Skin of body (tissue), 2 donors: ENCODE results near the gene HNF1B. TPM values are rescaled to one million over a fixed set of nuclear protein-coding genes. Genes with fewer than 3 reads are reported as not detected.
"Not testable (repeated sequence)": the region's sequence is repeated elsewhere in the genome, so short reads cannot be mapped to it uniquely, and the experiment has no call there.

Source experiments
- DNase-seq: peaks from one replicate; lab custom pipeline; 2025; lab: John Stamatoyannopoulos, UW
- total RNA-seq: library from RNA; depleted of rRNA; stranded (reverse); fragments of >200 nt; gene quantifications from one replicate; pipeline ENCODE4 v1.2.3, GENCODE V29; 2014

HNF1B gene, protein sequence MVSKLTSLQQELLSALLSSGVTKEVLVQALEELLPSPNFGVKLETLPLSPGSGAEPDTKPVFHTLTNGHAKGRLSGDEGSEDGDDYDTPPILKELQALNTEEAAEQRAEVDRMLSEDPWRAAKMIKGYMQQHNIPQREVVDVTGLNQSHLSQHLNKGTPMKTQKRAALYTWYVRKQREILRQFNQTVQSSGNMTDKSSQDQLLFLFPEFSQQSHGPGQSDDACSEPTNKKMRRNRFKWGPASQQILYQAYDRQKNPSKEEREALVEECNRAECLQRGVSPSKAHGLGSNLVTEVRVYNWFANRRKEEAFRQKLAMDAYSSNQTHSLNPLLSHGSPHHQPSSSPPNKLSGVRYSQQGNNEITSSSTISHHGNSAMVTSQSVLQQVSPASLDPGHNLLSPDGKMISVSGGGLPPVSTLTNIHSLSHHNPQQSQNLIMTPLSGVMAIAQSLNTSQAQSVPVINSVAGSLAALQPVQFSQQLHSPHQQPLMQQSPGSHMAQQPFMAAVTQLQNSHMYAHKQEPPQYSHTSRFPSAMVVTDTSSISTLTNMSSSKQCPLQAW
- total RNA-seq = not detected

DNA sequence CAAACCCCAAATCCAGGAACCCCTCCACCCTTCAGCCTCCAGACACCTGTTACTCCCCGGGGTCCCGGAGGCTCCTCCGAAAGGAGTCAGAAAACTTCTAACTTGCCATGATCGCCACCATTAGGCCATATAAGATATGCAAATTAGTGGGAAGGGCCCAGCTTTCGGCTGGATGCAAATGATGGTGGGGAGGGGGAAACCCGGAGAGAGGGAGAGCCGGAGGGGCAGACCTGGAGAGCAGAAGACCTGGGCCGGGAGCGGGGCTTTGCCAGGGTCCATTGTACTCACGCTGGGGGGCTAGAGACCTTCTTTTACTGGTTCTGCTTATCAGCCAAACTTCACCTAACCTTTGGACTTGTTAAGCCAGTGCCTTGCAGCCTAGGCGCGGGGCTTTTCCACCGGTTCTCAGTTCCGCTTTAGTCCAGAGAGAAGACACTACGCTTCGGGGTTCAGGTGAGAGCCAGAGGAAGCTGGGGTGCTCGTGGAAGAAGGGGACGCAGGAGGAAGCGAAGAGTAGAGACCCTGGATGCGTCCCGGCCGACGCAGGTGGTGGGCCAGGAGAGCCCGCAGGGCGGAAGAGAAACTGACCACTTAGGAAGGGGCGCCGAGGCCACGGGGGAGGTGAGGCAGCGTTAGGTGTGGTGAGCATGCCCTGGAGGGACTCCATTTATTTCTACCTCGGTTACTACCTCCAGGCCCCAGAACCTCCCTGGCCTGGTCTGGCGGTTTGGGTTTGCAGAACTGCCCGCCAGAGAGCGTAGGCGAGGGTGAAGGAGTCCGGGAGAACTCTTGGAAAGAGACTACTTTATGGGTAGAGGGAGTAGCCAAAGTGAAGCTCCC lies at the start of gene HNF1B:
Gene HNF1B (minus strand): TSS at position 99 of the 840 bp plus-strand sequence. CDS start 175 bp downstream, outside the sequence.
- DNase-seq = no peak

- no peak for DNase-seq
Observed at GRCh38 chr17:37792787-37793186, 47.9 kb upstream of the HNF1B start.

- DNase-seq = no peak
Observed at GRCh38 chr17:37791447-37792399, 46.9 kb upstream of the HNF1B start.

DNA sequence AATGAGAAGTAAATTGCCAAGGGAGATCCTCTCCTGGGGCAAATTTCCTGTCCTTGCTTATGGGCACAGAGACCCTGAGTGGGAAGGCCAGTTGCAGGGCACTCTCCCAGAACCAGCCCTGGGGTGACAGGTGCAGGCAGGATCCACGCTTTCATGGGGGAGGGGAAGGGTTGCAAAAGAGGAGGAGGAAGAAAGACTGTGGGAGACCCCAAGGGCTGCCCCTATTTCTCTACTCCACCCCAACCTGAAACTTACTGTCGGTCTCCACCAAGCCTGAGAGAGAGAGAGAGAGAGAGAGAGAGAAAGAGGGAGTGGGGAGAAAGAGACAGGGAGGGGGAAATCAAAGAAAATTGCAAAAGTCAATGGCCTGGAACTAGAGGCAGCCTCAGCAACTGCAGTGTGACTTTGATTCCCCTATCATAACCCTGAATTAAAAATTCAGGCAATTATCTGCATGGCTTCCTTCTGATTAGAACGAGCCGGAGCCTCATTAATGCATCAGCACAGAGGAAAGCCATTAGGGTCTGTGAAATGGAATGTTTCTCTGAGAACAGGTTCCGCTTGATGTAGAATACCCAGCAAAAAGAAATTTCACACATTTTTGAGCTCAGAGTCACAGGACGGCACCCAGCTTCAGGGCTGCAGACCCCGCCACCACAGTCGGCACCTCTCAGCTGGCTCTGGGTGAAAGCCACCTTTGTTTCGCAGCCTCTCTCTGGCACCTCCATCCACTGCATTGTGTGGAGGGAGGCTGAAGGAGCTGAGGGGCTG lies 45.1 kb upstream of the HNF1B start:
- no peak for DNase-seq

GRCh38 chr17:37789021-37789565 lies 44.2 kb upstream of the HNF1B start:
- DNase-seq = no peak

GRCh38 chr17:37788526-37788925 lies 43.7 kb upstream of the HNF1B start:
- DNase-seq = no peak

GRCh38 chr17:37787055-37787757 lies 42.3 kb upstream of the HNF1B start:
- DNase-seq = no peak

- no peak for DNase-seq
Observed at GRCh38 chr17:37786481-37786880, 41.6 kb upstream of the HNF1B start.

- DNase-seq = not testable (repeated sequence)
Observed at GRCh38 chr17:37782460-37782859, 37.6 kb upstream of the HNF1B start.

- no peak for DNase-seq
Observed at GRCh38 chr17:37781451-37781850, 36.6 kb upstream of the HNF1B start.

GRCh38 chr17:37779554-37779953 lies 34.7 kb upstream of the HNF1B start:
- no peak for DNase-seq

- DNase-seq = no peak
Observed at GRCh38 chr17:37774504-37774903, 29.6 kb upstream of the HNF1B start.

GRCh38 chr17:37772982-37773381 lies 28.1 kb upstream of the HNF1B start:
- DNase-seq = no peak

DNA sequence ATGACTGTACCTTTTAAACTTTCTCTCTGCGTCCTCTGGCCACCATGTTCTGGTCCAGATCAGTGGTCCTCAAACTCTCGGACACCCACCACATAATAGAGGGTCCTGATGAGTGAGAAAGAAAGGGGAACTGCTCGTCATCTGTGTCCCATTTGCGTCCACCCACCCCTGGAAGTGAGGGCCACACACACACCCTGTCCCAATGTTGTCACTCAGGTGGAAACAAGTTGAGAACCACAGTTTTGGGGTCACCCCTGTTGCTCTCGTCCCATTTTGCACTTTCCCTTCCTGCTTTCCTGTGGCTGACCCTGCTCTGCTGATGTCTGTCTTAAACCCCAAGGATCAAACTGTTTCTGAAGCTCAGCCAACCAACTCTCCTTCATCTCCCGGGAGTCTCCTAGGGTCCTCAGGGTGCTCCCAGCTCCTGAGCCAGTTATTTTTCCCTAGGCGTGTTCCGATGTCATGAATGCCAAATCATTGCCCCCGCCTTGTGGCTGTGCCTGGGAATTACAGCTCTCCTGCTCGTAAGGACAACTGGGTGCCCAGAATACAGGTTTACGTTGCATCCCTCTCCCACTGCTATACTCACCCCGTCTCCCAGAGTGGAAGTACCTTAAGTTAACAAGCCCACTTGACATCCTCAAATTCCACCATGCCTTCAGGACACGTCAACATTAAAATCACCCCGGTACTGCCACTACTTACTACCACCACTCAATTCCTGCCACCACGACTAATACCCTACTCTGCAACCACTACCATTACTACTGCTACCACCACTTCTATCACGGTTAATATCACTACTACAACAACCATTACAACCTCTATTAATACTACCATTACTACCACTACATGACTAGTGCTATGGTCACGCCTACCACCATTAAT lies 26.0 kb upstream of the HNF1B start:
- DNase-seq = no peak

DNA sequence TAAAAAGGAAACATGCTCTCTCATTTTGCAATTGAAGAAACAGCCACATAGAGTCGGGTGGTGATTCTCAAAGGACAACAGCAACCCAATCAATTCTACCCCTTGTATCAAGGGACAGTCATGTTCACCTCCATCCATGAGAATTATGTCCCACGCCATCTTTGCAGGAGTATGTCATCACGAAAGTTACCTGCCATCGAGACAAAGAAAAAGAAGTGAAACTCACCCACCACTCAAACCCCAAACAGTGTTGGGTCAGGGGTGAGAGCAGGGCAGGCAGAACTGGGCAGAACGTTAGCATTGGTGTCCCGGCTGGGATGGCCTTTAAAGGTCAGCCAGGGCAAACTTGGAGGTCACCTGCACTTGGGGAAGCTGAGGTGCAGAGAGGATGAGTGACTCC lies 24.2 kb upstream of the HNF1B start:
- no peak for DNase-seq

GRCh38 chr17:37768438-37768837 lies 23.6 kb upstream of the HNF1B start:
- DNase-seq = no peak

DNA sequence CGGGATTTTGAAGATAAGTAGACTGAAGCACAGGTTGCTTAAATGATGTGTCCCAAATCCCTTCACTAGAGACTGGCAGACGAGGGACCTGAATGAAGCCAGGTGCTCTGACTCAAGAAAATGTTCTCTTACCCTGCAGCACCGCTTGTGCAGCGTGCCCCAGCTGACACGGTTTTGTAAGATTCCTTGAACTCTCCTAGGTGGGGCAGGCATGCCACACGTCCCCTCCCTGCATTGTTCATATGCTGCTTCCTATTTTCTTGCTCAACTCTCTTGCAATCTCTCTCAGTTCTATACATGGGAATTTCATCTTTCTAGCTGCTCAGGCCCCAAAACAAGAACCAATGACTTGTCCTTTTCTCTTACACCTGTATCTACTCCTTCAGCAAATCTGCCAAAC lies 22.1 kb upstream of the HNF1B start:
- DNase-seq = no peak

GRCh38 chr17:37764383-37764782 lies 19.5 kb upstream of the HNF1B start:
- no peak for DNase-seq
